Ovary (tissue), 9 donors: ENCODE data around the gene SIK3. TPM values are rescaled to one million over a fixed set of nuclear protein-coding genes. Genes with fewer than 3 reads are reported as not detected.

ENCODE experiments used
- DNase-seq, 5 donors: peaks; one replicate each; pipeline ENCODE4 v3.0.0-alpha.2; 2019 to 2020
- H3K27ac ChIP-seq, 2 donors: fragments of 200-600 bp; one replicate each; pipeline versions ENCODE4 v1.5.1 to v1.8.0; 2019 to 2022
- H3K27me3 ChIP-seq: fragments of 200-600 bp; one replicate; pipeline ENCODE4 v1.8.0; 2022
- H3K36me3 ChIP-seq: fragments of 200-600 bp; sonication (generic); one replicate; pipeline ENCODE4 v1.5.1; 2019
- H3K4me1 ChIP-seq: one replicate; pipeline ENCODE4 v1.8.1; 2013; ENCODE audit warnings: mild to moderate bottlenecking, moderate library complexity; ENCODE audit not compliant: insufficient read depth
- H3K4me3 ChIP-seq: fragments of 200-600 bp; sonication (generic); one replicate; pipeline ENCODE4 v1.5.1; 2017
- H3K9me3 ChIP-seq, 2 donors: fragments of 200-600 bp in 1 of 2; sonication (generic) in 1 of 2; one replicate each; pipeline versions ENCODE4 v1.5.1 to v1.8.1; 2013 to 2019; ENCODE audit warnings: mild to moderate bottlenecking in 1 of 2, moderate library complexity in 1 of 2
- EP300 ChIP-seq: sonication (generic); formaldehyde crosslinking; IDR thresholded peaks from one replicate; pipeline ENCODE4 v1.6.1; 2017; ENCODE audit warnings: antibody characterized with exemption
- POLR2A ChIP-seq: fragments of 450-650 bp; IDR thresholded peaks from one replicate; pipeline ENCODE4 v1.6.1; 2017; ENCODE audit warnings: antibody characterized with exemption, mild to moderate bottlenecking, moderate library complexity
- WGBS, 3 donors: extraction: QIAGEN DNeasy Blood & Tissue Kit in 1 of 3; methylation state at CpG; one replicate each; pipeline versions ENCODE4 v1.1.5 to v1.1.7; 2013 to 2017; 5-methylcytosine and 5-hydroxymethylcytosine counted together
- intact Hi-C, 4 donors: fragments of 100-400 bp; cut with DNase I; formaldehyde crosslinking; loops; one replicate each; pipeline versions ENCODE4 v1.11.0 to v1.15.1; 2022 to 2023
- polyA plus RNA-seq, 2 donors: library from polyadenylated mRNA; stranded (reverse); fragments of 200-250 nt in 1 of 2; fragments of 350-450 nt in 1 of 2; fragmentation: Illumina TruSeq in 1 of 2; extraction: RNeasy Lipid Tissue Mini Kit (QIAGEN cat#74804) in 1 of 2; gene quantifications; one replicate each; pipeline ENCODE4 v1.2.3, GENCODE V29; 2013 to 2014
- total RNA-seq, 7 donors: library from RNA; depleted of rRNA in 2 of 7; stranded (reverse); fragments of >200 nt in 2 of 7; fragmentation: NEBNext Ultra II Directional in 3 of 7; extraction: Animal tissue kit (Norgen Biotek cat#: 25700) in 3 of 7; gene quantifications; one replicate each; pipeline versions ENCODE4 v1.1.0 to v1.2.4, GENCODE V29; 2016 to 2023
- TF ChIP-seq, protein P1 (sequence below), 3 donors: fragments of 450-650 bp in 2 of 3; fragments of 200-600 bp in 1 of 3; IDR thresholded peaks; one replicate each; pipeline versions ENCODE4 v1.5.1 to v1.8.0; 2016 to 2022; ENCODE audit warnings: antibody characterized with exemption in 3 of 3, mild to moderate bottlenecking in 1 of 3
- donor health status: DM: no; HTN: no; CAD: no; lungs with moderate emphysema.
- donor health status: DM: no; HTN: no; CAD: no.
- donor health status: Bipolar disorder and iron deficiency.
- donor health status: DM: yes; HTN: yes; CAD: no.
- donor health status: DM: no; HTN: no; CAD: no.
- donor health status: DM: yes; HTN: yes; CAD: no.

SIK3 gene
- total and polyA plus RNA-seq, 9 donors = 18.3 to 134 (median 56.2) TPM

DNA sequence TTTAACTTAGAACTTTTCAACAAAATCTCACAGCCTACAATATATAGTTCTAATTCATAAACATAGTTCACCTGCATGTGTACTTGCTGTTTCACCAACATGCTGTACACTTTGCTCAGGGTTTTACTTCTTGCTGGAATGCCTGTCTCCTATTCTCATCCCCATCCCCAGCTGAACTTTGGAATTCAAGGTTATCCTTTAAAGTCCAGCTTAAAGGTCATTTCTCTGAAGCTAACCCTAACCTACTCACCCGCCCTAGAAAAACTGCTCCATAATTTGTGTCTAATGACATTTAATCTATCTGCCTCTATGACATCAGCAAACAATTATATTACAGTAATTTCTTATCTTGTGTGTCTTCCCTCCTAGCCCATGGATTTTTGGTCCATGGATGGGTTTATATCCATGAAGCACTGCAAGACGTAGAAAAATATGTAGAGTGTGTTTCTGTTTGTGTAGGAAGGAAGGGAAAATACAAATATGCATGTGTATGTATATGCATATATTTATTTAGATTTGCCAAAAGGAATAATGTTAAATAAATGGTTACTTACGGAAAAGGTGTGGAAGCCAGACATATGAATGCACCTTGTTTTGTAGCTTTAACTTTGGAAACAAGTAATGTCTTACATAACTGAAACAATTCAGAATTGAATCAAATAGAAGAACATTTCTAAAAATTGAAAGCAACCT, 161.3 kb downstream of the SIK3 start:
- Histone ChIP-seq H3K36me3 (no peaks in the 10 kb centered on the region), H3K9me3 (no peaks in the 10 kb centered on the region), H3K4me1 (no peaks in the 10 kb centered on the region), H3K4me3 (no peak overlapping the region), H3K27ac (no peak overlapping the region), H3K27me3 (no peaks in the 10 kb centered on the region)
- intact Hi-C loops = no loop called here
- 93 to 96% (median 93%) methylated on average over 3 of the region's 3 CpGs for whole genome bisulfite sequencing, 3 donors
- no peak for DNase-seq
- TF ChIP-seq, protein P1, sequence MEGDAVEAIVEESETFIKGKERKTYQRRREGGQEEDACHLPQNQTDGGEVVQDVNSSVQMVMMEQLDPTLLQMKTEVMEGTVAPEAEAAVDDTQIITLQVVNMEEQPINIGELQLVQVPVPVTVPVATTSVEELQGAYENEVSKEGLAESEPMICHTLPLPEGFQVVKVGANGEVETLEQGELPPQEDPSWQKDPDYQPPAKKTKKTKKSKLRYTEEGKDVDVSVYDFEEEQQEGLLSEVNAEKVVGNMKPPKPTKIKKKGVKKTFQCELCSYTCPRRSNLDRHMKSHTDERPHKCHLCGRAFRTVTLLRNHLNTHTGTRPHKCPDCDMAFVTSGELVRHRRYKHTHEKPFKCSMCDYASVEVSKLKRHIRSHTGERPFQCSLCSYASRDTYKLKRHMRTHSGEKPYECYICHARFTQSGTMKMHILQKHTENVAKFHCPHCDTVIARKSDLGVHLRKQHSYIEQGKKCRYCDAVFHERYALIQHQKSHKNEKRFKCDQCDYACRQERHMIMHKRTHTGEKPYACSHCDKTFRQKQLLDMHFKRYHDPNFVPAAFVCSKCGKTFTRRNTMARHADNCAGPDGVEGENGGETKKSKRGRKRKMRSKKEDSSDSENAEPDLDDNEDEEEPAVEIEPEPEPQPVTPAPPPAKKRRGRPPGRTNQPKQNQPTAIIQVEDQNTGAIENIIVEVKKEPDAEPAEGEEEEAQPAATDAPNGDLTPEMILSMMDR (IDR thresholded peaks at IDR 0.05) = no peak
- TF ChIP-seq EP300 = no peak
- TF ChIP-seq POLR2A = no peak

DNA sequence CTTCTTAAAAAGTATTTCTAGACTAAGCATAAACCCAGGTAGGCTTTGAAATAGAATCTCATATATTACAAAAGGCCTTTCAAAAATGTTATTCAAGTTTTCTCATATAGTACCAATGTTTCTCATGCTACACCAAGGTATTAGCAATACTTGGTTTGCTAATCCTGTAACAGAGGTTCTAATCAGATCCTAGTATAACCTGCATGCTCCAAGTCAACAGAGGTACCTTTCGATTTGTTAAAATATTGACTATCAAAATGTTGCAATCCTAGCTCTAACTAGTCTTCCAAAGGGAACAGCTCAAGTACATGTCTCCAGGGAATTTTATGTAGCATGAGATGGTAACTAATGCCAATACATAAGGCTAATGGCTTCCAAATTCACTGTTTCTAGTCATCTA, 162.7 kb downstream of the SIK3 start:
- H3K4me1 ChIP-seq = no peaks in the 10 kb centered on the region
- no peak for DNase-seq
- intact Hi-C loops = no loop called here
- H3K27ac ChIP-seq = no peak overlapping the region
- H3K27me3 ChIP-seq = no peaks in the 10 kb centered on the region
- 96 to 100% (median 97%) methylated on average over 1 of the region's 1 CpG for WGBS, 3 donors
- H3K36me3 ChIP-seq = no peaks in the 10 kb centered on the region
- H3K4me3 ChIP-seq = no peak overlapping the region
- no peaks in the 10 kb centered on the region for H3K9me3 ChIP-seq
- TF ChIP-seq, protein P1 (IDR thresholded peaks at IDR 0.05) = no peak
- no peak for TF ChIP-seq POLR2A
- TF ChIP-seq EP300 = no peak

DNA sequence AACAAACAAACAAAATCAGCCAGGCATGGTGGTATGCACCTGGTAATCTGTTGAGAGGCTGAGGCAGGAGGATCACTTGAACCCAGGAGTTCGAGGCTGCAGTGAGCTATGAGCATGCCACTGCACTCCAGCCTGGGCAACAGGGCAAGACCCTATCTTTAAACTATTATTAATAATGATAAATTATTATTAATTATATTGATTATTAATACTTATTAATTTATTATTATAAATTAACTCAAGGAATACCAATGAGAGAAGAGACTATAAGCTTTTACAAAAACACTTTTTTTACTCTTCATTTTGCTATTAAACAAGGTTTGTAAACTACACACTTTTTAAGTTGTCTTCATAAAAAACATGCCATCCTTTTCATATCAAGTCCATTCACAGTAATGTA, 163.1 kb downstream of the SIK3 start:
- H3K36me3 ChIP-seq = no peaks in the 10 kb centered on the region
- WGBS, 3 donors = 96 to 100% (median 100%) methylated on average over 1 of the region's 1 CpG
- no peak overlapping the region for H3K27ac ChIP-seq
- TF ChIP-seq POLR2A (no peak), EP300 (no peak)
- TF ChIP-seq, protein P1 (IDR thresholded peaks at IDR 0.05) = no peak
- no peaks in the 10 kb centered on the region for H3K4me1 ChIP-seq
- no peak for DNase-seq
- H3K27me3 ChIP-seq = no peaks in the 10 kb centered on the region
- H3K4me3 ChIP-seq = no peak overlapping the region
- H3K9me3 ChIP-seq = no peaks in the 10 kb centered on the region
- intact Hi-C loops = no loop called here

DNA sequence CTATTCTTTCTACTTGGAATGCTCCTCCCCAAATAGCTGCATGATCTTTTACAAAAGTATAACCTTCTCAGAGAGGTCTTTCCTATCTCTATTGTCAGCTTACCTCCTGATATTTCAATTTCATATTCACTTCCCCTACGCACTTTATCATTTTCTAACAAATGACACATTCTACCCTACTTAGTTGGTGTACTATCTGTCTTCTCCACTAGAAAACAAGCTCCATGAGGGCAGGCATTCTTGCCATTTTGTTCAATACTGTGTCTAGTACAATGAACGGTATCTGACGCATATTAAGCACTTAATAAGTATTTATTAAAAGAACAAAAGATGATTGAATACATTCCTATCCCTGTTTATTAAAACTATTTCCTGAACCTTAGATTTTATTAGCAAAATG, 164.3 kb downstream of the SIK3 start:
- H3K4me3 ChIP-seq = no peak overlapping the region
- no peaks in the 10 kb centered on the region for H3K9me3 ChIP-seq
- no peak for TF ChIP-seq POLR2A
- TF ChIP-seq EP300 = no peak
- TF ChIP-seq, protein P1 (IDR thresholded peaks at IDR 0.05) = no peak
- no peaks in the 10 kb centered on the region for H3K36me3 ChIP-seq
- H3K4me1 ChIP-seq = no peaks in the 10 kb centered on the region
- intact Hi-C loops = no loop called here
- WGBS, 3 donors = 98 to 99% (median 98%) methylated on average over 3 of the region's 3 CpGs
- H3K27me3 ChIP-seq = no peaks in the 10 kb centered on the region
- DNase-seq = no peak
- H3K27ac ChIP-seq = no peak overlapping the region
